Tibial nerve (tissue), 4 donors: Measurements from ENCODE around the gene TP63.

Experiments
- EP300 ChIP-seq, 2 donors: sonication (generic); formaldehyde crosslinking; IDR thresholded peaks; one replicate each; pipeline ENCODE4 v1.6.1; 2017; ENCODE audit warnings: antibody characterized with exemption in 2 of 2, mild to moderate bottlenecking in 1 of 2
- POLR2A ChIP-seq, 2 donors: fragments of 450-650 bp; IDR thresholded peaks; one replicate each; pipeline ENCODE4 v1.6.1; 2017; ENCODE audit warnings: antibody characterized with exemption in 2 of 2, mild to moderate bottlenecking in 2 of 2, moderate library complexity in 2 of 2
- TF ChIP-seq, protein P1 (sequence below), 5 experiments: fragments of 200-600 bp in 3 of 5; fragments of 450-650 bp in 2 of 5; sonication (generic) in 3 of 5; IDR thresholded peaks; one replicate each; pipeline ENCODE4 v1.5.1; 2016 to 2019; ENCODE audit warnings: antibody characterized with exemption in 5 of 5, mild to moderate bottlenecking in 3 of 5, moderate library complexity in 2 of 5

DNA sequence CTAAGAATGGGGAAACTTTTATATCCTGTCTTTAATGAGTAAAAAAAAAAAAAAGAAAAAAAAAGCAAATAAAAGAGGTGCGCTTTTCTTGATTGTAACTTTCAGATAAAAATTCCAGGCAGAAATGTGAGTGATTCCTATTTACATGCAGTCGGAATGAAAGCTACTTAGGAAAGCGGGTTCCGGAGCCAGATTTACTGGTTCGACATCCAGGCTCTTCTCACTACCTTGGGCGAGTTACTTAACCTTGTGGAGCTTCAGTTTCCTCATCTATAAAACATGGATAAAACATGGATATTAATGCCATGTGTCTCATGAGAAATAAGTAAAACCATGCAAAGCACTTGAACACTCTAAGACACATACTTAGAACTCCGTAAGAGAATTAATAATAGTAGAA lies 169.2 kb downstream of the TP63 start:
- TF ChIP-seq, protein P1, sequence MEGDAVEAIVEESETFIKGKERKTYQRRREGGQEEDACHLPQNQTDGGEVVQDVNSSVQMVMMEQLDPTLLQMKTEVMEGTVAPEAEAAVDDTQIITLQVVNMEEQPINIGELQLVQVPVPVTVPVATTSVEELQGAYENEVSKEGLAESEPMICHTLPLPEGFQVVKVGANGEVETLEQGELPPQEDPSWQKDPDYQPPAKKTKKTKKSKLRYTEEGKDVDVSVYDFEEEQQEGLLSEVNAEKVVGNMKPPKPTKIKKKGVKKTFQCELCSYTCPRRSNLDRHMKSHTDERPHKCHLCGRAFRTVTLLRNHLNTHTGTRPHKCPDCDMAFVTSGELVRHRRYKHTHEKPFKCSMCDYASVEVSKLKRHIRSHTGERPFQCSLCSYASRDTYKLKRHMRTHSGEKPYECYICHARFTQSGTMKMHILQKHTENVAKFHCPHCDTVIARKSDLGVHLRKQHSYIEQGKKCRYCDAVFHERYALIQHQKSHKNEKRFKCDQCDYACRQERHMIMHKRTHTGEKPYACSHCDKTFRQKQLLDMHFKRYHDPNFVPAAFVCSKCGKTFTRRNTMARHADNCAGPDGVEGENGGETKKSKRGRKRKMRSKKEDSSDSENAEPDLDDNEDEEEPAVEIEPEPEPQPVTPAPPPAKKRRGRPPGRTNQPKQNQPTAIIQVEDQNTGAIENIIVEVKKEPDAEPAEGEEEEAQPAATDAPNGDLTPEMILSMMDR (IDR thresholded peaks at IDR 0.05), result no peak
- no peak for TF ChIP-seq POLR2A (IDR thresholded peaks at IDR 0.05)
- TF ChIP-seq EP300 (IDR thresholded peaks at IDR 0.05), result no peak
